ENCODE data around the gene ZNF766. TPM values are rescaled to one million over a fixed set of nuclear protein-coding genes. Genes with fewer than 3 reads are reported as not detected.

ZNF766 gene
- total and polyA plus RNA-seq, 2 experiments from 2014 or later: 10.9 to 27.9 TPM

DNA sequence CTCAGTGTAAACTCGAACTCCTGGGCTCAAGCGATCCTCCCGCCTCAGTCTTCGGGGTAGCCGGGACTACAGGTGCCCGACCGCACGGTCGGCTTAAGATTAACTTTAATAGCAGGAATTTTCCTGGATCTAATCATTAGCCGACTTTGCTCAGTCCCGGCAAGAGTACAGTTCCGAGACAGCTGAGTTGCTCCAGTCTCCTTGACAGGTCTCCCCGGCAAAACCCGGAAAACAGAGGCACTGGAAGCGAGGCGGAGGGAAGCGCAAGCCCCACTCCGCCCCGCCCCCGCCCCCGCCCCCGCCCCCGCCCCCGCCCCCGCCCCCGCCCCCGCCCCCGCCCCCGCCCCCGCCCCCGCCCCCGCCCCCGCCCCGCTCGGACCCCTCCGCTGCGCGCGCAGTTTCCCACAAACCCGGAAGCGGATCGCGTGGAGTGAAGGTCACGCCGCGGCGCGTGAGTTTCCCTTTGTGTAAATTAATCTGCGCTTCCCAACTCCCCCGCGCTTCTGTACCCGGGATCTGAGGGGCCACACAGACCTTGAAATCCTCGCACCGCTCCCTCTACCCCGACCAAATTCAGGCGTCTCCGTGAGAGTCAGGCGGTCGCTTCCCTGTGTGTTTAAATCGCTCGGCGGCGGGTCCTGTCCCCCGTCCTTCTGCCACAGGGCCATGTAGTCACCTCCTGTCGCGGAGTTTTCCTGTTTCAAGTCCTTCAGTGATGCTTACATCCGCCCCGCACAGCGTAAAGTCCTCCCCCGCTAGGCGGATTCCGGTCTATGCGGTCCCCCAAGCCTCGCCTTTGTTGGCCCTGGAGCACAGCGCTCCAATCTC lies 27.6 kb downstream of the ZNF766 start, which contains the start of gene ZNF480:
Gene ZNF480 (plus strand): TSS at position 397 of the 828 bp plus-strand sequence. CDS start 3,244 bp downstream, outside the sequence.
- Histone ChIP-seq H3K36me3 (peaks cover 17% of the 10 kb centered on the region), H3K4me3 (peak within 1 kb of the TSS; percentile 98), H3K27ac (peak within 1 kb of the TSS; percentile 93), H3K9me3 (ENCODE audit: low read depth) (no peaks in the 10 kb centered on the region), H3K4me1 (ENCODE audit: low read depth) (peaks cover 8% of the 10 kb centered on the region), H3K27me3 (no peaks in the 10 kb centered on the region)
- TF ChIP-seq, protein P1, sequence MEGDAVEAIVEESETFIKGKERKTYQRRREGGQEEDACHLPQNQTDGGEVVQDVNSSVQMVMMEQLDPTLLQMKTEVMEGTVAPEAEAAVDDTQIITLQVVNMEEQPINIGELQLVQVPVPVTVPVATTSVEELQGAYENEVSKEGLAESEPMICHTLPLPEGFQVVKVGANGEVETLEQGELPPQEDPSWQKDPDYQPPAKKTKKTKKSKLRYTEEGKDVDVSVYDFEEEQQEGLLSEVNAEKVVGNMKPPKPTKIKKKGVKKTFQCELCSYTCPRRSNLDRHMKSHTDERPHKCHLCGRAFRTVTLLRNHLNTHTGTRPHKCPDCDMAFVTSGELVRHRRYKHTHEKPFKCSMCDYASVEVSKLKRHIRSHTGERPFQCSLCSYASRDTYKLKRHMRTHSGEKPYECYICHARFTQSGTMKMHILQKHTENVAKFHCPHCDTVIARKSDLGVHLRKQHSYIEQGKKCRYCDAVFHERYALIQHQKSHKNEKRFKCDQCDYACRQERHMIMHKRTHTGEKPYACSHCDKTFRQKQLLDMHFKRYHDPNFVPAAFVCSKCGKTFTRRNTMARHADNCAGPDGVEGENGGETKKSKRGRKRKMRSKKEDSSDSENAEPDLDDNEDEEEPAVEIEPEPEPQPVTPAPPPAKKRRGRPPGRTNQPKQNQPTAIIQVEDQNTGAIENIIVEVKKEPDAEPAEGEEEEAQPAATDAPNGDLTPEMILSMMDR (IDR thresholded peaks at IDR 0.05; ENCODE audit: low read depth, low read length): peak; percentile 15
- DNase-seq (ENCODE audit: low read depth in 1 of 2, low spot score in 1 of 2): peak; percentile 81 to 86

DNA sequence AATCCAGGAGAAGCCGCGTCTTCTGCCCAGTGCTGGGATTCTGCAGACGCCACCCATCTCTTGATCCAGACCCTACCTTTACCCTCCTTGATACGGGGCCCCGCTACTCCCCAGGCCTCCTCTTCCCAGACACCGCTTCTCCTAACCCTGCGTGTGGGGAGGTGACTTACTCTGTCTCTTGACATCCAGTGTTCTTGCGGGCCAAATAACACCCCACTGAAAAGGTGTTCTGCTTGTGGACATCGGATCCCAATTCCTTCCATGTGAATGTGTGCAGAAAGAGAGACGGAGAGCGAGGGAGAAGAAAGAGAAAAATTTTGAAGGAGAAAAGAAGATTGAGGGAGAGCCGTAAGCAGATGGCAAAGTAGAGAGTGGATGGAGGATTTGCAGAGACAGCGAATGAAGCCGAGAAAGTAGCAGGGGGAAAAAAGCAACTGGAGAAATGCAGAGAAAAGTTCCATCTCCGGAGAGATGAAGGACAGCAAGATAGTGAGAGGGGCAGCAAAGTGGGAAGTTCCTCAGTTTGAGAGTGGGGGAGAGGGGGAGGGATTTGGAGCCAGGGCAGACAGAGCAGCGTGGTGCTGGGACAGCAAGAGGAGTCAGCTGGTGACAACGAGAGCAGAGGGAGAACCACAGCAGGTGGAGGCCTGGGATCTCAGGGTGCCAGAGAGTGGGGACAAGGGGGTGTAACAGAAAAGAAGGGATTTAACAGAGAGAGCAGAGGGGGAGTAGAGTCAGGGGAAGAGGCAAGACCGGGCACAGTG lies 28.4 kb downstream of the ZNF766 start:
- peaks cover 8% of the 10 kb centered on the region for H3K4me1 ChIP-seq (ENCODE audit: low read depth)
- H3K36me3 ChIP-seq: peaks cover 24% of the 10 kb centered on the region
- H3K9me3 ChIP-seq (ENCODE audit: low read depth): no peaks in the 10 kb centered on the region
- peak overlapping the region; percentile 98 for H3K4me3 ChIP-seq
- peak; percentile 8 to 22 for DNase-seq (ENCODE audit: low read depth in 1 of 2, low spot score in 1 of 2)
- H3K27ac ChIP-seq: peak overlapping the region; percentile 93
- no peaks in the 10 kb centered on the region for H3K27me3 ChIP-seq
- TF ChIP-seq, protein P1 (IDR thresholded peaks at IDR 0.05; ENCODE audit: low read depth, low read length): no peak

DNA sequence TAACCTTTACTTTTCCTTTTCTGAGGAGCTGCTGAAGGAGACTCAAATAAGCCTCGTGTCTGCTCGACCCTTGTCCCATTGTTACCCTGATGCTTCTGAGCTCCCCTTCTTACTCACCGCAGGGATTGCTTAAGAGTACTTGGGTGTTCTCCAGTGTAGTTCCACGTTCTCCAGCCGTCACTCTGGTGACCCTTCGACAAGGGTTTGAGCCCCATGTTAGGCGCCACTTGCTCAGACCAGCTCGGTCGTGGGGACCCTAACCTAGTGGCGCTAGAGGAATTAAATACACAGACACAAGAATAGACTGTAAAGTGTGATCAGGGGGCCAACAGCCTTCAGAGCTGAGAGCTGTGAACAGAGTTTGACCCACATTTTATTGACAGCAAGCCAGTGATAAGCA lies 37.9 kb downstream of the ZNF766 start:
- H3K27ac ChIP-seq: no peak overlapping the region
- no peak overlapping the region for H3K4me3 ChIP-seq

DNA sequence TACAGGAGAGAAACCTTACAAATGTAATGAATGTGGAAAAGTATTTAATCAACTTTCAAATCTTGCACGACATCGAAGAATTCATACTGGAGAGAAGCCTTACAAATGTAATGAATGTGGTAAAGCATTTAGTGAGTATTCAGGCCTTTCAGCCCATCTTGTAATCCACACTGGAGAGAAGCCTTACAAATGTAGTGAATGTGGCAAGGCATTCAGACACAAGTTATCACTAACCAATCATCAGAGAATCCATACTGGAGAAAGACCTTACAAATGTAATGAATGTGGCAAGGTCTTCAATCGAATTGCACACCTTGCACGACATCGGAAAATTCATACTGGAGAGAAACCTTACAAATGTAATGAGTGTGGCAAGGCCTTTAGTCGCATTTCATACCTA lies 53.0 kb downstream of the ZNF766 start:
- peaks cover 13% of the 10 kb centered on the region for H3K9me3 ChIP-seq (ENCODE audit: low read depth)

More for the DNA sequence above, 37.9 kb downstream of the ZNF766 start:
- Histone ChIP-seq H3K27me3 (no peaks in the 10 kb centered on the region), H3K4me1 (ENCODE audit: low read depth) (no peaks in the 10 kb centered on the region), H3K9me3 (ENCODE audit: low read depth) (peaks cover 14% of the 10 kb centered on the region), H3K36me3 (peaks cover 19% of the 10 kb centered on the region)
- peak in 1 of 2 donors; percentile 34 for DNase-seq (ENCODE audit: low read depth in 1 of 2, low spot score in 1 of 2)
- TF ChIP-seq, protein P1 (IDR thresholded peaks at IDR 0.05; ENCODE audit: low read depth, low read length): no peak

DNA sequence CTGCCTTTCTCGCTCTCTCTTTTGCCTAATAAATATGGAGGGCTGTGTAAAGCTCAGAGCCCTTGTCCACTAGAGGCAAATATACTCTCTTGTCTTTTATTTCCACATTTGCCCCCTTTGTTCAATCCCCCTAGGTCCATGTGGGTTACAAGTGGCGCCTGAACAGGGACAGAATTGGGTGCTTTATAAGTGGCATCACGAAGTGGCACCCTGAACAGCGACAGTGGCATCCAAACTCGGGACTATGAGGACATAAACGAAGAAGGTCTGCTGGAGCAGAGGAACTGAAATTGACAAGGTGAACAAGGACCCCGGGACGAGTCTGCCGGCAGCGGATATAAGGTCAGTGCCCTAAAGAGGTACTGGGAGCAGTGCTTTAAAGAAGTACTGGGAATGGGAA lies 62.4 kb downstream of the ZNF766 start:
- Histone ChIP-seq H3K4me1 (ENCODE audit: low read depth) (no peaks in the 10 kb centered on the region), H3K4me3 (no peak overlapping the region), H3K9me3 (ENCODE audit: low read depth) (peaks cover 3% of the 10 kb centered on the region), H3K36me3 (no peaks in the 10 kb centered on the region), H3K27me3 (no peaks in the 10 kb centered on the region), H3K27ac (no peak overlapping the region)
- DNase-seq (ENCODE audit: low read depth in 1 of 2, low spot score in 1 of 2): peak in 1 of 2 donors; percentile 20
- TF ChIP-seq, protein P1 (IDR thresholded peaks at IDR 0.05; ENCODE audit: low read depth, low read length): no peak

More for the DNA sequence above, 53.0 kb downstream of the ZNF766 start:
- TF ChIP-seq, protein P1 (IDR thresholded peaks at IDR 0.05; ENCODE audit: low read depth, low read length): no peak
- no peaks in the 10 kb centered on the region for H3K27me3 ChIP-seq
- H3K4me3 ChIP-seq: no peak overlapping the region
- H3K36me3 ChIP-seq: peaks cover 51% of the 10 kb centered on the region
- no peaks in the 10 kb centered on the region for H3K4me1 ChIP-seq (ENCODE audit: low read depth)
- no peak for DNase-seq (ENCODE audit: low read depth in 1 of 2, low spot score in 1 of 2)
- H3K27ac ChIP-seq: no peak overlapping the region
